ENCODE results near the gene PCDHA1.

- TF ChIP-seq POLR2A (IDR thresholded peaks at IDR 0.05) (no peak), POLR2AphosphoS5 (IDR thresholded peaks at IDR 0.05) (no peak), CTCF (IDR thresholded peaks at IDR 0.05) (no peak), EP300 (IDR thresholded peaks at IDR 0.05) (no peak)
Observed at GRCh38 chr5:140767444-140767843, 18.5 kb upstream of the PCDHA1 start.
